Measurements from ENCODE around the gene SLC12A8. TPM values are rescaled to one million over a fixed set of nuclear protein-coding genes. Genes with fewer than 3 reads are reported as not detected.

The SLC12A8 gene
- total RNA-seq, 1 experiment from 2014 or later, result 13.0 TPM

GRCh38 chr3:125189378-125190165, 23.0 kb downstream of the SLC12A8 start:
- no peaks in the 10 kb centered on the region for H3K4me1 Mint-ChIP-seq (ENCODE audit: insufficient read depth, unreplicated experiment)
- POLR2A ChIA-PET, result no interaction called here

GRCh38 chr3:125188955-125189354, 23.6 kb downstream of the SLC12A8 start:
- POLR2A ChIA-PET, result no interaction called here
- CTCF ChIA-PET, result interaction anchor here (1.2 kb wide), 1 partner anchor 193 kb away, joined by 4 read pairs; no protein-coding TSS in a partner anchor

More at GRCh38 chr3:125189378-125190165, 23.0 kb downstream of the SLC12A8 start:
- Mint-ChIP-seq H3K36me3 (ENCODE audit: insufficient read depth, unreplicated experiment) (no peaks in the 10 kb centered on the region), H3K27ac (ENCODE audit: low read depth, unreplicated experiment) (no peak overlapping the region), H3K27me3 (ENCODE audit: insufficient read depth, unreplicated experiment) (no peaks in the 10 kb centered on the region), H3K4me3 (ENCODE audit: unreplicated experiment) (no peak overlapping the region), H3K9me3 (ENCODE audit: unreplicated experiment) (no peaks in the 10 kb centered on the region)
- CTCF ChIA-PET, result interaction anchor here (0.6 to 1.2 kb wide), 2 partner anchors 20 to 194 kb away, joined by 3 to 4 read pairs; no protein-coding TSS in a partner anchor
- no TSS peak for BruUV-seq (replicated peaks)
- intact Hi-C loops (cut with micrococcal nuclease), result no loop called here
- DNase-seq (ENCODE audit: unreplicated experiment), result no peak
- no peak for TF ChIP-seq CTCF (IDR thresholded peaks at IDR 0.05; ENCODE audit: unreplicated experiment)

GRCh38 chr3:125187599-125187910, 25.0 kb downstream of the SLC12A8 start:
- H3K4me3 Mint-ChIP-seq (ENCODE audit: unreplicated experiment), result no peak overlapping the region
- no peak overlapping the region for H3K27ac Mint-ChIP-seq (ENCODE audit: low read depth, unreplicated experiment)
- ChIA-PET CTCF (interaction anchor here (0.6 kb wide), 1 partner anchor 259 kb away, joined by 3 read pairs; no protein-coding TSS in a partner anchor), POLR2A (no interaction called here)
- intact Hi-C loops (cut with micrococcal nuclease), result no loop called here
- H3K4me1 Mint-ChIP-seq (ENCODE audit: insufficient read depth, unreplicated experiment), result no peaks in the 10 kb centered on the region
- H3K9me3 Mint-ChIP-seq (ENCODE audit: unreplicated experiment), result no peaks in the 10 kb centered on the region
- no peaks in the 10 kb centered on the region for H3K27me3 Mint-ChIP-seq (ENCODE audit: insufficient read depth, unreplicated experiment)
- BruUV-seq (replicated peaks), result no TSS peak
- TF ChIP-seq CTCF (IDR thresholded peaks at IDR 0.05; ENCODE audit: unreplicated experiment), result no peak
- no peak for DNase-seq (ENCODE audit: unreplicated experiment)
- no peaks in the 10 kb centered on the region for H3K36me3 Mint-ChIP-seq (ENCODE audit: insufficient read depth, unreplicated experiment)

More at GRCh38 chr3:125188955-125189354, 23.6 kb downstream of the SLC12A8 start:
- no peak overlapping the region for H3K4me3 Mint-ChIP-seq (ENCODE audit: unreplicated experiment)
- no peaks in the 10 kb centered on the region for H3K27me3 Mint-ChIP-seq (ENCODE audit: insufficient read depth, unreplicated experiment)
- no peak for TF ChIP-seq CTCF (IDR thresholded peaks at IDR 0.05; ENCODE audit: unreplicated experiment)
- no peaks in the 10 kb centered on the region for H3K4me1 Mint-ChIP-seq (ENCODE audit: insufficient read depth, unreplicated experiment)
- no peak for DNase-seq (ENCODE audit: unreplicated experiment)
- intact Hi-C loops (cut with micrococcal nuclease), result no loop called here
- H3K27ac Mint-ChIP-seq (ENCODE audit: low read depth, unreplicated experiment), result no peak overlapping the region
- no TSS peak for BruUV-seq (replicated peaks)
- H3K9me3 Mint-ChIP-seq (ENCODE audit: unreplicated experiment), result no peaks in the 10 kb centered on the region
- no peaks in the 10 kb centered on the region for H3K36me3 Mint-ChIP-seq (ENCODE audit: insufficient read depth, unreplicated experiment)

- no TSS peak for BruUV-seq (replicated peaks)
- intact Hi-C loops (cut with micrococcal nuclease), result no loop called here
- Mint-ChIP-seq H3K27me3 (ENCODE audit: insufficient read depth, unreplicated experiment) (no peaks in the 10 kb centered on the region), H3K36me3 (ENCODE audit: insufficient read depth, unreplicated experiment) (no peaks in the 10 kb centered on the region), H3K9me3 (ENCODE audit: unreplicated experiment) (no peaks in the 10 kb centered on the region), H3K4me1 (ENCODE audit: insufficient read depth, unreplicated experiment) (no peaks in the 10 kb centered on the region), H3K4me3 (ENCODE audit: unreplicated experiment) (no peak overlapping the region), H3K27ac (ENCODE audit: low read depth, unreplicated experiment) (no peak overlapping the region)
- CTCF ChIA-PET, result no interaction called here
- POLR2A ChIA-PET, result no interaction called here
- DNase-seq (ENCODE audit: unreplicated experiment), result no peak
- no peak for TF ChIP-seq CTCF (IDR thresholded peaks at IDR 0.05; ENCODE audit: unreplicated experiment)
Measured at GRCh38 chr3:125186800-125187598, 25.5 kb downstream of the SLC12A8 start.
